Endometrial microvascular endothelial cells (primary cell): ENCODE results near the gene PPP1R9B. TPM values are rescaled to one million over a fixed set of nuclear protein-coding genes. Genes with fewer than 3 reads are reported as not detected.

Source experiments
- in situ Hi-C: cut with HindIII; loops from 2 replicates; pipeline ENCODE4 v1.10.0; 2017; ENCODE audit warnings: low sequenced_read_pairs, low pct_unique_long_range_greater_than_20kb; ENCODE audit errors: inconsistent ontology term
- total RNA-seq: library from RNA; depleted of rRNA; stranded (reverse); fragments of >200 nt; gene quantifications from one replicate; pipeline ENCODE4 v1.2.3, GENCODE V29; 2015; ENCODE audit errors: inconsistent ontology term

PPP1R9B gene
- total RNA-seq, 1 donor from 2014 or later = 28.3 TPM

DNA sequence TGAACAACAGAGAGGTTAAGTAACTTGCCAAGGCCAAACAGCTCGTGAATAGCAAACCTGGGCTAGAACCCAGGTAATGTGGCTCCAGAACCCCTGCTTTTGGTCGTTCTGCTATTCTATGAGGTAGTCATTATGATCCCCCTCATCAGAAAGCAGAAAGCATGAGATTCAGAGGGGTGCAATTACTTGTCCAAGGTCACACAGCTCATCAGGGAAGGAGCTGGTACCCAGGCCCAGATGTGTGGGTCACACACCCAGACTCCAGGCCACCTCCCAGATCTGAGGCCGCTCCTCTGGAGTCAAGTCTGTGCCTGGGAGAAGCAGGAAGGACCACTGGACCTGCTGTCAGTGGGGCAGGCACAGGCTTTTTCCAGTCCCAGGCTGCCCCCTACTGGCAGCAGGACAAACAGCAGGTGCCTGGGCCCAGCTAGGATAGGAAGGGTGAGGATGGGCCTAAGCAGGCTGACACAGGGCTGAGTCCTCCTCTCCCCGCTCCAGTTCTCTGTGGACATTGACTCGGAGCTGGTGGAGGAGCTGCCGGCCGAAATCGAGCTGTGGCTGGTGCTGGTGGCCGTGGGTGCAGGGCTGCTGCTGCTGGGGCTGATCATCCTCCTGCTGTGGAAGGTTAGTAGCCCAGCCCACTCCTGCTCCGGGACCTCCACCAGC is 63.1 kb downstream of the PPP1R9B start:
- in situ Hi-C loops = no loop called here

Other genes with a start within 250 kb of the PPP1R9B start
- gene DLX4, start 181.5 kb downstream of the PPP1R9B start, total RNA-seq = not detected
- not detected for gene DLX3, start 155.5 kb downstream of the PPP1R9B start, total RNA-seq
- gene ITGA3, start 94.6 kb downstream of the PPP1R9B start, total RNA-seq = 255 TPM
- gene PDK2, start 55.3 kb downstream of the PPP1R9B start, total RNA-seq = 12.2 TPM
- gene SAMD14, start 20.5 kb downstream of the PPP1R9B start, total RNA-seq = 1.5 TPM
- not detected for gene SGCA, start 15.3 kb upstream of the PPP1R9B start, total RNA-seq
- 95.4 TPM for gene COL1A1, start 51.0 kb upstream of the PPP1R9B start, total RNA-seq
- gene TMEM92, start 123.8 kb upstream of the PPP1R9B start, total RNA-seq = not detected
- gene XYLT2, start 195.4 kb upstream of the PPP1R9B start, total RNA-seq = 51.2 TPM
- gene MRPL27, start 222.5 kb upstream of the PPP1R9B start, total RNA-seq = 132 TPM
- gene EME1, start 222.6 kb upstream of the PPP1R9B start, total RNA-seq = 3.1 TPM
- gene LRRC59, start 246.8 kb upstream of the PPP1R9B start, total RNA-seq = 276 TPM